Measurements from ENCODE around the gene CLIC6. TPM values are rescaled to one million over a fixed set of nuclear protein-coding genes. Genes with fewer than 3 reads are reported as not detected.
"Not testable (repeated sequence)": the region's sequence is repeated elsewhere in the genome, so short reads cannot be mapped to it uniquely, and the experiment has no call there.

CLIC6 gene
- total RNA-seq, 2 donors from 2014 or later, result 2.8 to 7.3 TPM

DNA sequence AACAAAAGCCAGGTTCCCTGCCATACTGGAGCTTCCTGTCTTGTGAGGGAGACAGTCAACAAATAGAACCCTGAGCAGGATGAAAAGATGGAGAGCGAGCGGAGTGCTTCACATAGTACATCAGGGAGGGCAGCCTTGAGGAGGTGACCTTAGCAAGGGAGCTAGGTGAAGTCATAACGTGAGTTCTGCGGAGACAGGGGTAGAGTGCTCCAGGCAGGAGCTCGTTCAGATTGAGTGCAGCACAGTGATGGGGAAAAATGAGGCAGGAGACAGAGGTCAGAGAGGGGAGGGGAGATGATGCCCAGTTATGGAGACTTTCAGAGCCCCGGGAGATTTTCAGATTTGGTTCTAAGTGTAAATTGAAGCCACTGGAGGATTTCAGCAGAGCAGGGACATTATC lies 15.3 kb upstream of the CLIC6 start:
- ATAC-seq (ENCODE audit: insufficient number of reproducible peaks, low FRiP score, low read depth) (no peak), DNase-seq (ENCODE audit: low spot score) (no peak)
- H3K4me3 ChIP-seq, result no peak overlapping the region
- TF ChIP-seq, protein P1, sequence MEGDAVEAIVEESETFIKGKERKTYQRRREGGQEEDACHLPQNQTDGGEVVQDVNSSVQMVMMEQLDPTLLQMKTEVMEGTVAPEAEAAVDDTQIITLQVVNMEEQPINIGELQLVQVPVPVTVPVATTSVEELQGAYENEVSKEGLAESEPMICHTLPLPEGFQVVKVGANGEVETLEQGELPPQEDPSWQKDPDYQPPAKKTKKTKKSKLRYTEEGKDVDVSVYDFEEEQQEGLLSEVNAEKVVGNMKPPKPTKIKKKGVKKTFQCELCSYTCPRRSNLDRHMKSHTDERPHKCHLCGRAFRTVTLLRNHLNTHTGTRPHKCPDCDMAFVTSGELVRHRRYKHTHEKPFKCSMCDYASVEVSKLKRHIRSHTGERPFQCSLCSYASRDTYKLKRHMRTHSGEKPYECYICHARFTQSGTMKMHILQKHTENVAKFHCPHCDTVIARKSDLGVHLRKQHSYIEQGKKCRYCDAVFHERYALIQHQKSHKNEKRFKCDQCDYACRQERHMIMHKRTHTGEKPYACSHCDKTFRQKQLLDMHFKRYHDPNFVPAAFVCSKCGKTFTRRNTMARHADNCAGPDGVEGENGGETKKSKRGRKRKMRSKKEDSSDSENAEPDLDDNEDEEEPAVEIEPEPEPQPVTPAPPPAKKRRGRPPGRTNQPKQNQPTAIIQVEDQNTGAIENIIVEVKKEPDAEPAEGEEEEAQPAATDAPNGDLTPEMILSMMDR (IDR thresholded peaks at IDR 0.05), result no peak
- no peaks in the 10 kb centered on the region for H3K36me3 ChIP-seq
- H3K27ac ChIP-seq, result no peak overlapping the region
- H3K27me3 ChIP-seq (replicated peaks; ENCODE audit: insufficient read depth), result no peaks in the 10 kb centered on the region
- H3K9me3 ChIP-seq, result no peaks in the 10 kb centered on the region
- no peaks in the 10 kb centered on the region for H3K4me1 ChIP-seq (ENCODE audit: control insufficient read depth in 1 of 2, low read depth in 2 of 2)

DNA sequence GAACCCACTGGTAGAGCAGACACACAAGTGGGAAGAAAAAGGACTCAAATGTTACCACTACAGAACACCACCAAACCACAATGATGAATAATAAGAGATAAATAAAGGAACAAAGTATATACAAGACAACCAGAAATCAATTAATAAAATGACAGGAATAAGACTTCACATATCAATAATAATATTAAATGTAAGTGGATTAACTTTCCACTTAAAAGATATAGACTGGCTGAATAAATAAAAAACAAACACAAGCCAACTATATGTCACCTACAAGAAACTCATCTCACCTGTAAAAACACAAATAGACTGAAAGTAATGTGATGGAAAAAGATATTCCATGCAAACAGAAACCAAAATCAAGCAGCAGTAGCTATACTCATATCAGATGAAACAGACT lies 6.9 kb upstream of the CLIC6 start:
- TF ChIP-seq, protein P1 (IDR thresholded peaks at IDR 0.05), result no peak
- peaks cover 14% of the 10 kb centered on the region for H3K9me3 ChIP-seq
- H3K36me3 ChIP-seq, result no peaks in the 10 kb centered on the region
- ATAC-seq (ENCODE audit: insufficient number of reproducible peaks, low FRiP score, low read depth) (no peak), DNase-seq (ENCODE audit: low spot score) (no peak)
- H3K27ac ChIP-seq, result no peak overlapping the region
- H3K4me1 ChIP-seq (ENCODE audit: control insufficient read depth in 1 of 2, low read depth in 2 of 2), result no peaks in the 10 kb centered on the region
- H3K4me3 ChIP-seq, result no peak overlapping the region
- no peaks in the 10 kb centered on the region for H3K27me3 ChIP-seq (replicated peaks; ENCODE audit: insufficient read depth)

DNA sequence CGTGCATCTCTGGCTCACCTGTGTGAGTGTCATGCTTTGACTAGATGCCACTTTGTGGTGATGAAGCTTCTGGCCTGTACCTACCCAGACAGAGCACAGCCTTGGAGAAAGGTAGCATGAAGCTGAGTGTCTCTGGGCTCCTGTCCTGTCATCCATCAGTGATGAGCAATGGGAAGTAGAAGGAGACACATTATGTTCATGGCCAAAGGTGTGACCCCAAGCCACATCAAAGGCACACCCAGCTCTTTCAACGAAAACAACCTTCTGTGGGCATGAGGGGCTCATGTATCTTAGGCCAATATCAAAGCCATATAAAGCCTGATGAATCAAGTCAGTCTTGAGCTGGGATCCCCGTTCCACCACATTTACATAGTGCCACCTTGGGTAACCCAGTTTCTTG lies 1.0 kb upstream of the CLIC6 start:
- Histone ChIP-seq H3K4me1 (ENCODE audit: control insufficient read depth in 1 of 2, low read depth in 2 of 2) (peaks cover 15 to 16% of the 10 kb centered on the region in 2 donors), H3K27ac (no peak overlapping the region), H3K4me3 (no peak overlapping the region), H3K36me3 (no peaks in the 10 kb centered on the region), H3K27me3 (replicated peaks; ENCODE audit: insufficient read depth) (no peaks in the 10 kb centered on the region), H3K9me3 (no peaks in the 10 kb centered on the region)
- ATAC-seq (ENCODE audit: insufficient number of reproducible peaks, low FRiP score, low read depth) (no peak), DNase-seq (ENCODE audit: low spot score) (no peak)
- TF ChIP-seq, protein P1 (IDR thresholded peaks at IDR 0.05), result no peak

DNA sequence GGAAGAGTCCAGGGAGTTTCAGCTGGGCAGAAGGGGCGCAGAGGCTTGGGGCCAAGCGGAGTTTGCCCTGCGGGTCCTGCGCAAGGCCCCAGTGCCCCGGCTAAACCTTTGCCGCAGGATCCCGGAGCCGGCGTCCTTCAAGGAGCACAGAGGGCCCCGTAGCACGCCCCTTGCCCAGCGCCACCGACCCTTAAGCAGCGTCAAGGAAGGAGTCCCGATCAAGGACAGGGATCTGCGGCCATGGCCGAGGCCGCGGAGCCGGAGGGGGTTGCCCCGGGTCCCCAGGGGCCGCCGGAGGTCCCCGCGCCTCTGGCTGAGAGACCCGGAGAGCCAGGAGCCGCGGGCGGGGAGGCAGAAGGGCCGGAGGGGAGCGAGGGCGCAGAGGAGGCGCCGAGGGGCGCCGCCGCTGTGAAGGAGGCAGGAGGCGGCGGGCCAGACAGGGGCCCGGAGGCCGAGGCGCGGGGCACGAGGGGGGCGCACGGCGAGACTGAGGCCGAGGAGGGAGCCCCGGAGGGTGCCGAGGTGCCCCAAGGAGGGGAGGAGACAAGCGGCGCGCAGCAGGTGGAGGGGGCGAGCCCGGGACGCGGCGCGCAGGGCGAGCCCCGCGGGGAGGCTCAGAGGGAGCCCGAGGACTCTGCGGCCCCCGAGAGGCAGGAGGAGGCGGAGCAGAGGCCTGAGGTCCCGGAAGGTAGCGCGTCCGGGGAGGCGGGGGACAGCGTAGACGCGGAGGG lies 520 bp downstream of the CLIC6 start:
- Histone ChIP-seq H3K27me3 (replicated peaks; ENCODE audit: insufficient read depth) (no peaks in the 10 kb centered on the region), H3K27ac (no peak overlapping the region), H3K4me3 (peak overlapping the region; percentile 67), H3K4me1 (ENCODE audit: control insufficient read depth in 1 of 2, low read depth in 2 of 2) (peaks cover 15 to 16% of the 10 kb centered on the region in 2 donors), H3K36me3 (no peaks in the 10 kb centered on the region), H3K9me3 (no peaks in the 10 kb centered on the region)
- DNase-seq (ENCODE audit: low spot score), result no peak
- ATAC-seq (ENCODE audit: insufficient number of reproducible peaks, low FRiP score, low read depth), result no peak
- TF ChIP-seq, protein P1 (IDR thresholded peaks at IDR 0.05), result no peak

DNA sequence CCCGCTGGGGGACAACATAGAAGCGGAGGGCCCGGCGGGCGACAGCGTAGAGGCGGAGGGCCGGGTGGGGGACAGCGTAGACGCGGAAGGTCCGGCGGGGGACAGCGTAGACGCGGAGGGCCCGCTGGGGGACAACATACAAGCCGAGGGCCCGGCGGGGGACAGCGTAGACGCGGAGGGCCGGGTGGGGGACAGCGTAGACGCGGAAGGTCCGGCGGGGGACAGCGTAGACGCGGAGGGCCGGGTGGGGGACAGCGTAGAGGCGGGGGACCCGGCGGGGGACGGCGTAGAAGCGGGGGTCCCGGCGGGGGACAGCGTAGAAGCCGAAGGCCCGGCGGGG lies 1.1 kb downstream of the CLIC6 start:
- peaks cover 15 to 16% of the 10 kb centered on the region in 2 donors for H3K4me1 ChIP-seq (ENCODE audit: control insufficient read depth in 1 of 2, low read depth in 2 of 2)
- not testable (repeated sequence) for DNase-seq (ENCODE audit: low spot score); H3K27me3 ChIP-seq (replicated peaks; ENCODE audit: insufficient read depth)

More for the DNA sequence above, 1.1 kb downstream of the CLIC6 start:
- not testable (repeated sequence) for H3K27ac ChIP-seq; H3K36me3 ChIP-seq; H3K9me3 ChIP-seq; ATAC-seq (ENCODE audit: insufficient number of reproducible peaks, low FRiP score, low read depth)
- H3K4me3 ChIP-seq, result peak overlapping the region; percentile 67
